GM13976 (cell line): Measurements from ENCODE around the gene ACSS2.

Experiments
- DNase-seq: peaks from one replicate; pipeline ENCODE4 v3.0.0; 2012; ENCODE audit warnings: low spot score
- in situ Hi-C: fragments of 300-500 bp; cut with MboI; formaldehyde crosslinking; loops from one replicate; pipeline ENCODE4 v1.12.0; 2022; ENCODE audit warnings: low sequenced_read_pairs, mixed read lengths, inconsistent platforms; ENCODE audit not compliant: unreplicated experiment
- TF ChIP-seq, protein P1 (sequence below): IDR thresholded peaks from 2 replicates; pipeline ENCODE4 v1.5.1; 2012; ENCODE audit warnings: borderline replicate concordance, mild to moderate bottlenecking; ENCODE audit not compliant: insufficient read depth; ENCODE audit errors: extremely low read depth, missing control alignments, control extremely low read depth

ACSS2 gene

DNA sequence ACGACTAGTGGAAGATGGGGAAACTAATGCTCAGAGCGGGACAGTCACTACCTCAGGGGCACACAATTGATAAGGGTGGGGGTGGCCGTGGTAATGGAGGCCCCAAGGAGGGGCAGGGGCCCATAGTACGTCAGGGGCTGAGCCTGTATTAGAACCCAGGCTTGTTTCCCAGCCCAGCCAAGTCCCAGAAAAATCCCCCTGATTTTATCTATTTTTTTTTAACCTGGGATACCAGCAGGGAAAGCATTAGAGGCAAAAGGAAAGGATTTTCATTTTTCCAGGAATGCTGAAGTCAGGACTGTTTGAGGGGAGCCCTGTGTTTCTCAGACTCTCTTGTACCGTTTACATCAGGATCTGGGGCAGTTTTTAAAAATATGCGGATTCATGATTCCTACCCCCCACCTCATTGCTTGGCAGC lies 79.6 kb downstream of the ACSS2 start:
- in situ Hi-C loops: no loop called here
- DNase-seq: no peak
- TF ChIP-seq, protein P1, sequence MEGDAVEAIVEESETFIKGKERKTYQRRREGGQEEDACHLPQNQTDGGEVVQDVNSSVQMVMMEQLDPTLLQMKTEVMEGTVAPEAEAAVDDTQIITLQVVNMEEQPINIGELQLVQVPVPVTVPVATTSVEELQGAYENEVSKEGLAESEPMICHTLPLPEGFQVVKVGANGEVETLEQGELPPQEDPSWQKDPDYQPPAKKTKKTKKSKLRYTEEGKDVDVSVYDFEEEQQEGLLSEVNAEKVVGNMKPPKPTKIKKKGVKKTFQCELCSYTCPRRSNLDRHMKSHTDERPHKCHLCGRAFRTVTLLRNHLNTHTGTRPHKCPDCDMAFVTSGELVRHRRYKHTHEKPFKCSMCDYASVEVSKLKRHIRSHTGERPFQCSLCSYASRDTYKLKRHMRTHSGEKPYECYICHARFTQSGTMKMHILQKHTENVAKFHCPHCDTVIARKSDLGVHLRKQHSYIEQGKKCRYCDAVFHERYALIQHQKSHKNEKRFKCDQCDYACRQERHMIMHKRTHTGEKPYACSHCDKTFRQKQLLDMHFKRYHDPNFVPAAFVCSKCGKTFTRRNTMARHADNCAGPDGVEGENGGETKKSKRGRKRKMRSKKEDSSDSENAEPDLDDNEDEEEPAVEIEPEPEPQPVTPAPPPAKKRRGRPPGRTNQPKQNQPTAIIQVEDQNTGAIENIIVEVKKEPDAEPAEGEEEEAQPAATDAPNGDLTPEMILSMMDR: no peak

DNA sequence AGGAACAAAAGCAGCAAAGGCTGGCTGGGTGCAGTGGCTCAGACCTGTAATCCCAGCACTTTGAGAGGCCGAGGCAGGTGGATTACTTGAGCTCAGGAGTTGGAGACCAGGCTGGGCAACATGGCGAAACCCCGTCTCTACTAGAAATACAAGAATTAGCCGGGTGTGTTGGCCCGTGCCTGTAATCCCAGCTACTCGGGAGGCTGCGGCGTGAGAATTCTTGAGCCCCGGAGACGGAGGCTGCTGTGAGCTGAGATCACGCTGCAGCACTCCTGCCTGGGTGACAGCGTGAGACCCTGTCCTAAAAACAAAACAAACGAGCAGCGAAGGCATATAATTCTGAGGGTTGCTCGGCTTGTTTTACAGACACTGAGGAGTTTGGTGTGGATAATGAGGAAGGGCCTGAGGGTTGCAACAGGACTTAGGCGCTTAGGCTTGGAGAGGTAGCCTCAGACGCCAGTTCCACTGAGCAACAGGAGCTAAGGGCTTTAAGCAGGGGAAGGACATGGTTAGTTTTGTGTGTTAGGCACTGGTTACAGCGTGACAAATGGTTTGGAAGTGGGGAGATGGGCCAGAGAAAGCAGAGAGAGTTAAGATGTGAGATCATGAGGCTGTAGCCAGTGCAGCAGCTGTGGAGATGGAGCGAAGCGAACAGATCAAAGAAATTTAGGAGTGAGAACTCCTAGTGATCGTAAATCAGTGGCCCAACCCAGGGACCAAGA lies 80.5 kb downstream of the ACSS2 start:
- in situ Hi-C loops: no loop called here
- TF ChIP-seq, protein P1: no peak

DNA sequence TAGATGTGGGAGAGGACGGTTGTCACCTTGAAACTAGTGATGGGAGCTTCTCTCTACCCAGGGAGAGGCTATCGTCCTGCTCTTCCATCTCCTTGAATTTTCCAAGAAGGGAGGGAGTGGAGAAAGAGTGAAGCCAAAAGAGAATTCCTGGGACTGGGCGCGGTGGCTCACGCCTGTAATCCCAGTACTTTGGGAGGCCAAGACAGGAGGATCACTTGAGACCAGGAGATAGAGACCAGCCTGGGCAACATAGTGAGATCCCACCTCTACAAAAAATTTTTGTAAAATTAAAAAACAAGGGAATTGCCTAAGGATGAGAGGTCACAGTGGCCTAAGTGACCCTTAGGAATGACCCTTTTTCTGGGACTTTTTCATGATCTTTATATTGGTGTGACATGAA lies 88.1 kb downstream of the ACSS2 start:
- TF ChIP-seq, protein P1: no peak
- in situ Hi-C loops: no loop called here
- DNase-seq: no peak

More for the DNA sequence above, 80.5 kb downstream of the ACSS2 start:
- DNase-seq: no peak

- TF ChIP-seq, protein P1: no peak
- in situ Hi-C loops: no loop called here
- no peak for DNase-seq
Measured at GRCh38 chr20:34965051-34965450, 88.6 kb downstream of the ACSS2 start.

DNA sequence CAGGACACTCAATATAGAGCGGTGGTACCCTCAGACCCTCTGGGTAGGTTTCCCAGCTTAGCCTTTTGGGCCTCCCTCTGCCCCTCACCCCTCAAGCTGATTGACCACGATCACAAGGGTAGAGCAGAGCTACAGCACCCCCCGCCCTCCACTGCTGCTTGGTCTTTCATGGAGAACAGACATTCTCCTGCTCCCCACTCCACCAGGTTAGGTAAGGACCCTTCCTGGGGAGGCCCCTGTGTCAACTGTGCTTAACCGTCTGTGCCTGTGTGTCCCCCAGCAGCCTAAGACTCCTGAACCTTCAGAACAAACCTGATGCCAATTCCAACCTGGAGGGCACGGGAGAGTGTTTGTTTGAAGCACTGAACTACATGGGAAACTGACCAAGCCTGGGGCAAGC lies 91.0 kb downstream of the ACSS2 start:
- in situ Hi-C loops: no loop called here
- TF ChIP-seq, protein P1: no peak
- no peak for DNase-seq

DNA sequence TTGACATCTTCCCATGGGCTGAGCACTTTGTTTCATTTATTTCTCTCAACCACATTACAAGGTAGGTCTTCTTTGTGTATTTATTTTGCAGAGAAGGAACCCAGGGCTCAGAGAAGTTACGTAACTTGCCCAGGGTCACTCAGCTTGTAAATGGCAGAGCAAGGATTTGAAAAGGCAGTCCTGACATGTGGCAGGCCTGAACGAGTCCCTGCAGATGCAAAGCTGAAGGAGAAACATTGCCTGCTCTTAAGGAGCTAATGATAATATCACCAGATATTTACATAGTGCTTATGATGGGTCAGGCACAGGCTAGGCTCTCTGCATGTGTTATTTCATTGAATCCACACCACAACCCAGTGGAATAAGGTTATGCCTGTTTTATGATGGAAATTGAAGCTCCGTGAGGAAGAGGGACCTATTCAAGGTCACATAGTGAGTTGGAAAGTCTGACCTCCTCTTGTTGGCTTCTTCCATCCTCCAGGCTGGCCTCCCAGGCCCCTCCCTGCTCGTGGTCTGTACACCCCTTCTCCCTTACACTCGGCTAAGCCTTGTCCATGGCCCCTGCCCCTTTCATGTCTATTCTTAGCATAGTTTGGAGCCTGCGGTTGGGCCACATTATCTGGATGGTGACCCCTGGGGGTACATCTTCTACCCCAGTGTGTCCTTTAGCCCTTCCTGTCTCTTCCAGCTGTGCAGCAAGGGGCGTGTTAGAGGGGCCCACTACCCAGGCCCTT lies 91.8 kb downstream of the ACSS2 start:
- in situ Hi-C loops: no loop called here
- DNase-seq: no peak
- TF ChIP-seq, protein P1: no peak
